Caco-2 (cell line): ENCODE measurements around the gene PPP1R2. TPM values are rescaled to one million over a fixed set of nuclear protein-coding genes. Genes with fewer than 3 reads are reported as not detected.
"Not testable (repeated sequence)": the region's sequence is repeated elsewhere in the genome, so short reads cannot be mapped to it uniquely, and the experiment has no call there.

Experiments
- BruUV-seq: library from RNA; stranded (reverse); fragments of 400-500 nt; replicated peaks from 2 replicates; lab custom pipeline; 2021; lab: Mats Ljungman, UMichigan
- CTCF ChIA-PET: fragments of 300-600 bp; sonication (Branson Sonifier 250); formaldehyde crosslinking; loops from one replicate; lab custom pipeline; 2022; ENCODE audit warnings: antibody characterized with exemption; lab: Charles Lee
- POLR2A ChIA-PET: fragments of 300-600 bp; sonication (Branson Sonifier 250); formaldehyde crosslinking; loops from one replicate; lab custom pipeline; 2022; ENCODE audit warnings: antibody characterized with exemption; lab: Charles Lee
- DNase-seq, 2 experiments: peaks; one replicate each; pipeline versions ENCODE4 v3.0.0 to v3.0.0-alpha.2; 2020 to 2022
- H3K27me3 ChIP-seq: replicated peaks from 2 replicates; pipeline ENCODE4 v1.6.0; 2011; ENCODE audit warnings: low read length; ENCODE audit not compliant: control insufficient read depth, insufficient read depth
- H3K36me3 ChIP-seq: 2 replicates; pipeline ENCODE4 v1.5.1; 2011; ENCODE audit warnings: low read length; ENCODE audit not compliant: control insufficient read depth, insufficient read depth
- H3K4me1 ChIP-seq: fragments of 250-450 bp; sonication (Bioruptor Pico); 2 replicates; pipeline ENCODE4 v1.5.1; 2020; ENCODE audit warnings: mild to moderate bottlenecking
- H3K4me3 ChIP-seq: 2 replicates; pipeline ENCODE4 v1.5.1; 2011; ENCODE audit warnings: low read depth, mild to moderate bottlenecking, control low read depth, low read length
- H3K9me3 ChIP-seq: fragments of 250-450 bp; sonication (Bioruptor Pico); 2 replicates; pipeline ENCODE4 v1.5.1; 2020; ENCODE audit warnings: mild to moderate bottlenecking, moderate library complexity
- H3K27ac Mint-ChIP-seq: one replicate; pipeline ENCODE4 v1.8.0; 2022; ENCODE audit warnings: mixed read lengths; ENCODE audit not compliant: unreplicated experiment
- H3K27me3 Mint-ChIP-seq: one replicate; pipeline ENCODE4 v1.8.0; 2022; ENCODE audit warnings: mixed read lengths; ENCODE audit not compliant: insufficient read depth, unreplicated experiment
- H3K36me3 Mint-ChIP-seq: one replicate; pipeline ENCODE4 v1.8.0; 2022; ENCODE audit warnings: mild to moderate bottlenecking, mixed read lengths; ENCODE audit not compliant: insufficient read depth, unreplicated experiment
- H3K4me1 Mint-ChIP-seq: one replicate; pipeline ENCODE4 v1.8.0; 2022; ENCODE audit warnings: low read depth, mixed read lengths; ENCODE audit not compliant: unreplicated experiment
- H3K4me3 Mint-ChIP-seq: one replicate; pipeline ENCODE4 v1.8.0; 2022; ENCODE audit warnings: mild to moderate bottlenecking, moderate library complexity, mixed read lengths; ENCODE audit not compliant: unreplicated experiment
- H3K9me3 Mint-ChIP-seq: one replicate; pipeline ENCODE4 v1.8.0; 2022; ENCODE audit warnings: mixed read lengths; ENCODE audit not compliant: unreplicated experiment
- intact Hi-C: fragments of 100-400 bp; cut with micrococcal nuclease; formaldehyde crosslinking; loops from one replicate; pipeline ENCODE4 v1.10.0; 2022; ENCODE audit not compliant: unreplicated experiment
- total RNA-seq: library from RNA; stranded (reverse); gene quantifications from 2 replicates; pipeline ENCODE4 v1.2.3, GENCODE V29; 2022
- TF ChIP-seq, protein P1 (sequence below), 2 experiments: fragments of 200-600 bp in 1 of 2; IDR thresholded peaks; 1 replicate in 1 of 2; 2 replicates in 1 of 2; pipeline versions ENCODE4 v1.5.1 to v1.8.0; 2011 to 2022; ENCODE audit warnings: antibody characterized with exemption in 1 of 2, control low read depth in 1 of 2, inconsistent platforms in 1 of 2, low read depth in 1 of 2, low read length in 1 of 2, mild to moderate bottlenecking in 1 of 2, moderate library complexity in 1 of 2; ENCODE audit not compliant: insufficient read depth in 1 of 2, severe bottlenecking in 1 of 2, unreplicated experiment in 1 of 2

PPP1R2 gene
- total RNA-seq, 1 experiment from 2014 or later: 150 TPM

DNA sequence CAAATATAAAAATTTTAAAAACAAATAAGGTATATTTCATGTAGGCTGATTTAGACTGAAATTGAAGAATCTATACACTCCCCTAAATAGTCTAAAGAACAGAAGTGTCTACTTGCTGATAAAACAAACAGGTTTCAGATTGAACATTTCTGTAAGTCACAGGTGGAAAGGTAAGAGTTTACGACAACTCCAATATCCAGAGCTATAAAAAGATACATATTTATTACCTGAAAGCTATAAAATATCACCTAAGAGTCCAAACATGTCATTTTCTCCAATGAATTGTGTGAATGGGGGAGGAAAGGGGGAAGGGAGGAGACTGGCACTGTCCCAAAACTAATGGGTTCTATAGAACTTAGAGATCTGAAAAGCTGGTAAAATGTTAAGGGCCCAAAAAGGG, 26.1 kb downstream of the PPP1R2 start:
- TF ChIP-seq, protein P1, sequence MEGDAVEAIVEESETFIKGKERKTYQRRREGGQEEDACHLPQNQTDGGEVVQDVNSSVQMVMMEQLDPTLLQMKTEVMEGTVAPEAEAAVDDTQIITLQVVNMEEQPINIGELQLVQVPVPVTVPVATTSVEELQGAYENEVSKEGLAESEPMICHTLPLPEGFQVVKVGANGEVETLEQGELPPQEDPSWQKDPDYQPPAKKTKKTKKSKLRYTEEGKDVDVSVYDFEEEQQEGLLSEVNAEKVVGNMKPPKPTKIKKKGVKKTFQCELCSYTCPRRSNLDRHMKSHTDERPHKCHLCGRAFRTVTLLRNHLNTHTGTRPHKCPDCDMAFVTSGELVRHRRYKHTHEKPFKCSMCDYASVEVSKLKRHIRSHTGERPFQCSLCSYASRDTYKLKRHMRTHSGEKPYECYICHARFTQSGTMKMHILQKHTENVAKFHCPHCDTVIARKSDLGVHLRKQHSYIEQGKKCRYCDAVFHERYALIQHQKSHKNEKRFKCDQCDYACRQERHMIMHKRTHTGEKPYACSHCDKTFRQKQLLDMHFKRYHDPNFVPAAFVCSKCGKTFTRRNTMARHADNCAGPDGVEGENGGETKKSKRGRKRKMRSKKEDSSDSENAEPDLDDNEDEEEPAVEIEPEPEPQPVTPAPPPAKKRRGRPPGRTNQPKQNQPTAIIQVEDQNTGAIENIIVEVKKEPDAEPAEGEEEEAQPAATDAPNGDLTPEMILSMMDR (IDR thresholded peaks at IDR 0.05; ENCODE audit: insufficient read depth in 1 of 2, low read depth in 1 of 2, low read length in 1 of 2, severe bottlenecking in 1 of 2, unreplicated experiment in 1 of 2): no peak
- Mint-ChIP-seq H3K27ac (no peak overlapping the region), H3K4me3 (no peak overlapping the region), H3K9me3 (no peaks in the 10 kb centered on the region), H3K27me3 (no peaks in the 10 kb centered on the region), H3K36me3 (peaks cover 83% of the 10 kb centered on the region), H3K4me1 (no peaks in the 10 kb centered on the region)
- Histone ChIP-seq H3K27me3 (no peaks in the 10 kb centered on the region), H3K36me3 (0 out of 2 replicates have a peak, but pooled peaks cover 2% of the 10 kb centered on the region), H3K9me3 (no peaks in the 10 kb centered on the region), H3K4me1 (no peaks in the 10 kb centered on the region), H3K4me3 (no peak overlapping the region)
- ChIA-PET CTCF (no interaction called here), POLR2A (no interaction called here)
- no TSS peak for BruUV-seq
- no peak for DNase-seq
- intact Hi-C loops: no loop called here

- intact Hi-C loops, H3K4me3 Mint-ChIP-seq, H3K27me3 ChIP-seq, H3K4me1 Mint-ChIP-seq, DNase-seq, H3K36me3 ChIP-seq, H3K4me3 ChIP-seq, H3K27ac Mint-ChIP-seq, POLR2A ChIA-PET, H3K9me3 Mint-ChIP-seq, H3K9me3 ChIP-seq, BruUV-seq, H3K27me3 Mint-ChIP-seq, H3K4me1 ChIP-seq: not testable (repeated sequence)
- H3K36me3 Mint-ChIP-seq: peaks cover 78% of the 10 kb centered on the region
- CTCF ChIA-PET: interaction anchor here (0.6 kb wide), 1 partner anchor 1067 kb away, joined by 3 read pairs; no protein-coding TSS in a partner anchor
Observed at GRCh38 chr3:195514610-195515235, 28.4 kb downstream of the PPP1R2 start.

DNA sequence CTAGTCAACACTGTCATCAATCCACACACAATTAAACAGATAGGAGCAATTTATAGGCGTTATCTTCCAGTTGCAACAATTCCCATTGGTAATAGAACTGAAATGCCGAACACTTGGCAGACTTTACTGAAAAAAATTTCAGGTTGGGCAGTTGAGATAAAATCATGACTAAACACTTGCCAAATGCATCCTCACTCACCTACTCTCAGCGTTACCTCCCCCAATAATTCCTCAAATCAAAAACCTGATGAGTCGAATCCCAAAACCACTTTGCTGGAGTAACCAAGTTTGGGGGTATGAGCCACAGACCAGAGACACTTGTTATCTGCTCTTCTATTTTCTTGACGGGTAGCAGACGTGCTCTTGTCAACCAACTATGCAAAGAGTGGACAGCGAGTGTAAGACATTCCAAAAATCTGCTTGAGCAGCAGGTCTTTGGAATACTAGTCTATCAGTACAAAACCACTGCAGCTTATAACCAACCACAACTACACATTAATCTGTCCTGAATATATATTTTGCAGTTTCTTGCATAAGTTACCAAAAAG, 30.3 kb downstream of the PPP1R2 start:
- Histone ChIP-seq H3K4me1 (no peaks in the 10 kb centered on the region), H3K9me3 (no peaks in the 10 kb centered on the region), H3K27me3 (no peaks in the 10 kb centered on the region), H3K36me3 (0 out of 2 replicates have a peak, but pooled peaks cover 2% of the 10 kb centered on the region), H3K4me3 (no peak overlapping the region)
- Mint-ChIP-seq H3K4me1 (no peaks in the 10 kb centered on the region), H3K36me3 (peaks cover 80% of the 10 kb centered on the region), H3K4me3 (no peak overlapping the region), H3K9me3 (no peaks in the 10 kb centered on the region), H3K27me3 (no peaks in the 10 kb centered on the region), H3K27ac (no peak overlapping the region)
- no peak for DNase-seq
- ChIA-PET POLR2A (no interaction called here), CTCF (no interaction called here)
- intact Hi-C loops: no loop called here
- TF ChIP-seq, protein P1 (IDR thresholded peaks at IDR 0.05; ENCODE audit: insufficient read depth in 1 of 2, low read depth in 1 of 2, low read length in 1 of 2, severe bottlenecking in 1 of 2, unreplicated experiment in 1 of 2): no peak
- BruUV-seq: no TSS peak
